ENCODE results near the gene RRH. TPM values are rescaled to one million over a fixed set of nuclear protein-coding genes. Genes with fewer than 3 reads are reported as not detected.

RRH gene
- total and polyA plus RNA-seq, 2 donors (not counting 1 experiment from before 2014, with no cell fraction given): 0.28 to 0.64 TPM

- WGBS (ENCODE audit: insufficient coverage): 0% methylated on average over 19 of the region's 19 CpGs
- intact Hi-C loops (cut with micrococcal nuclease): loop anchor here (10.0 kb wide), 2 partner anchors 1161 to 1191 kb away; partner anchors contain the start of genes OSTC and RPL34
- no peak for TF ChIP-seq EZH2 (IDR thresholded peaks at IDR 0.05; ENCODE audit: borderline replicate concordance, insufficient read depth, low read depth, low read length, poor library complexity, severe bottlenecking)
- TF ChIP-seq, protein P1, sequence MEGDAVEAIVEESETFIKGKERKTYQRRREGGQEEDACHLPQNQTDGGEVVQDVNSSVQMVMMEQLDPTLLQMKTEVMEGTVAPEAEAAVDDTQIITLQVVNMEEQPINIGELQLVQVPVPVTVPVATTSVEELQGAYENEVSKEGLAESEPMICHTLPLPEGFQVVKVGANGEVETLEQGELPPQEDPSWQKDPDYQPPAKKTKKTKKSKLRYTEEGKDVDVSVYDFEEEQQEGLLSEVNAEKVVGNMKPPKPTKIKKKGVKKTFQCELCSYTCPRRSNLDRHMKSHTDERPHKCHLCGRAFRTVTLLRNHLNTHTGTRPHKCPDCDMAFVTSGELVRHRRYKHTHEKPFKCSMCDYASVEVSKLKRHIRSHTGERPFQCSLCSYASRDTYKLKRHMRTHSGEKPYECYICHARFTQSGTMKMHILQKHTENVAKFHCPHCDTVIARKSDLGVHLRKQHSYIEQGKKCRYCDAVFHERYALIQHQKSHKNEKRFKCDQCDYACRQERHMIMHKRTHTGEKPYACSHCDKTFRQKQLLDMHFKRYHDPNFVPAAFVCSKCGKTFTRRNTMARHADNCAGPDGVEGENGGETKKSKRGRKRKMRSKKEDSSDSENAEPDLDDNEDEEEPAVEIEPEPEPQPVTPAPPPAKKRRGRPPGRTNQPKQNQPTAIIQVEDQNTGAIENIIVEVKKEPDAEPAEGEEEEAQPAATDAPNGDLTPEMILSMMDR (IDR thresholded peaks at IDR 0.05): no peak
- DNase-seq (no peak), ATAC-seq (ENCODE audit: low read depth) (no peak)
- peaks cover 30% of the 10 kb centered on the region for H3K4me1 Mint-ChIP-seq
- Histone ChIP-seq H3K27ac (ENCODE audit: low read length in 2 of 2) (peak overlapping the region; percentile 80 to 92), H3K9me3 (ENCODE audit: control extremely low read depth in 1 of 3, control insufficient read depth in 2 of 3, insufficient read depth in 1 of 3, low read length in 2 of 3) (no peaks in the 10 kb centered on the region), H3K79me2 (ENCODE audit: control insufficient read depth, insufficient read depth, low read length) (peaks cover 34% of the 10 kb centered on the region), H3K4me2 (replicated peaks; ENCODE audit: low read depth, low read length, poor library complexity, severe bottlenecking) (peak overlapping the region; percentile 98), H2AFZ (ENCODE audit: insufficient read depth, low read depth, low read length, poor library complexity, severe bottlenecking) (peak overlapping the region; percentile 99), H3K36me3 (replicated peaks in 1 of 2; ENCODE audit: control extremely low read depth in 1 of 2, control insufficient read depth in 1 of 2, extremely low read depth in 1 of 2, insufficient read depth in 2 of 2, low read length in 1 of 2) (peaks cover 0 to 15% of the 10 kb centered on the region in 2 experiments), H3K9ac (ENCODE audit: low read length) (peak overlapping the region; percentile 98), H3K4me3 (ENCODE audit: control extremely low read depth in 1 of 5, extremely low read depth in 1 of 5, insufficient read depth in 1 of 5, low read depth in 2 of 5, low read length in 4 of 5) (peak overlapping the region; percentile 88 to 98 (median 94)), H3K27me3 (replicated peaks in 1 of 4; ENCODE audit: control extremely low read depth in 1 of 4, control insufficient read depth in 3 of 4, insufficient read depth in 4 of 4, low read length in 3 of 4) (no peaks in the 10 kb centered on the region), H4K20me1 (ENCODE audit: control insufficient read depth, insufficient read depth, low read length, poor library complexity, severe bottlenecking) (no peaks in the 10 kb centered on the region), H3K4me1 (ENCODE audit: control insufficient read depth in 2 of 2, insufficient read depth in 2 of 2, low read length in 2 of 2) (peaks cover 14 to 16% of the 10 kb centered on the region in 2 donors)
- H3K27me3 Mint-ChIP-seq: no peaks in the 10 kb centered on the region
- no peaks in the 10 kb centered on the region for H3K9me3 Mint-ChIP-seq (ENCODE audit: insufficient read depth)
- CTCF ChIA-PET: interaction anchor here (0.6 to 1.8 kb wide), 3 partner anchors 10 to 398 kb away, joined by 3 to 7 read pairs (median 5); partner anchors contain the start of gene SEC24B
- POLR2A ChIA-PET: no interaction called here
- peak overlapping the region; percentile 99 for H3K4me3 Mint-ChIP-seq
- H3K27ac Mint-ChIP-seq: peak overlapping the region; percentile 97
These were observed 11.7 kb upstream of the RRH start for GRCh38 chr4:109816082-109816442.

GRCh38 chr4:109816894-109817293 is 10.9 kb upstream of the RRH start:
- no peaks in the 10 kb centered on the region for H4K20me1 ChIP-seq (ENCODE audit: control insufficient read depth, insufficient read depth, low read length, poor library complexity, severe bottlenecking)
- POLR2A ChIA-PET: no interaction called here
- H3K27ac ChIP-seq (ENCODE audit: low read length in 2 of 2): no peak overlapping the region
- peaks cover 0 to 19% of the 10 kb centered on the region in 2 experiments for H3K36me3 ChIP-seq (replicated peaks in 1 of 2; ENCODE audit: control extremely low read depth in 1 of 2, control insufficient read depth in 1 of 2, extremely low read depth in 1 of 2, insufficient read depth in 2 of 2, low read length in 1 of 2)
- no peak for TF ChIP-seq EZH2 (IDR thresholded peaks at IDR 0.05; ENCODE audit: borderline replicate concordance, insufficient read depth, low read depth, low read length, poor library complexity, severe bottlenecking)
- TF ChIP-seq, protein P1 (IDR thresholded peaks at IDR 0.05): no peak
- ATAC-seq (ENCODE audit: low read depth): no peak
- Mint-ChIP-seq H3K27ac (peak overlapping the region; percentile 13), H3K9me3 (ENCODE audit: insufficient read depth) (no peaks in the 10 kb centered on the region), H3K27me3 (no peaks in the 10 kb centered on the region), H3K4me3 (peak overlapping the region; percentile 99), H3K4me1 (peaks cover 32% of the 10 kb centered on the region)
- H3K79me2 ChIP-seq (ENCODE audit: control insufficient read depth, insufficient read depth, low read length): peaks cover 34% of the 10 kb centered on the region
- H2AFZ ChIP-seq (ENCODE audit: insufficient read depth, low read depth, low read length, poor library complexity, severe bottlenecking): no peak overlapping the region
- peak overlapping the region; percentile 98 for H3K4me2 ChIP-seq (replicated peaks; ENCODE audit: low read depth, low read length, poor library complexity, severe bottlenecking)
- DNase-seq: no peak
- H3K4me1 ChIP-seq (ENCODE audit: control insufficient read depth in 2 of 2, insufficient read depth in 2 of 2, low read length in 2 of 2): peaks cover 14 to 16% of the 10 kb centered on the region in 2 donors
- no peaks in the 10 kb centered on the region for H3K9me3 ChIP-seq (ENCODE audit: control extremely low read depth in 1 of 3, control insufficient read depth in 2 of 3, insufficient read depth in 1 of 3, low read length in 2 of 3)
- no peaks in the 10 kb centered on the region for H3K27me3 ChIP-seq (replicated peaks in 1 of 4; ENCODE audit: control extremely low read depth in 1 of 4, control insufficient read depth in 3 of 4, insufficient read depth in 4 of 4, low read length in 3 of 4)
- WGBS (ENCODE audit: insufficient coverage): 90% methylated on average over 1 of the region's 1 CpG
- intact Hi-C loops (cut with micrococcal nuclease): loop anchor here (10.0 kb wide), 2 partner anchors 1162 to 1192 kb away; partner anchors contain the start of genes OSTC and RPL34
- no peak overlapping the region for H3K9ac ChIP-seq (ENCODE audit: low read length)
- CTCF ChIA-PET: interaction anchor here (1.0 to 1.8 kb wide), 2 partner anchors 9 to 114 kb away, joined by 3 to 5 read pairs; partner anchors contain the start of gene CASP6
- no peak overlapping the region for H3K4me3 ChIP-seq (ENCODE audit: control extremely low read depth in 1 of 5, extremely low read depth in 1 of 5, insufficient read depth in 1 of 5, low read depth in 2 of 5, low read length in 4 of 5)
